ENCODE measurements around the gene ZNF98.

DNA sequence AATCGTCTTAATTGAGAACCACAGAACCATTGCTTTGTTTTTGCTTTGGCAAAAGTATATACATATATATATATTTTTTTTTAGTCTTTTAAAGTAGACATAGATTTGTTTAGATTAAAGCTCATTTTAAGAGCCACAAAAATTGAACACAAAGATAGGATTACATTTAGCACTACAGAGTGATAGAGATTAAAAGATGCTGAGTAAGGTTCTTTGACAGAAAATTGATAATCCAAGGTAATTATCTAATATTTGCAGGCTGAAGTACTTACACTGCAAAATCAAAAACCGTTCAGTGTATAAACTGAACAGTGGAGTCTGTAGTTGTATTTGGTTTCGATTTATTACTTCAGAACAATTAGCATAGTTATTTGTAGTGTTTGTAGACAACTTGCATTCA, 24.5 kb upstream of the ZNF98 start:
- TF ChIP-seq, protein P1, sequence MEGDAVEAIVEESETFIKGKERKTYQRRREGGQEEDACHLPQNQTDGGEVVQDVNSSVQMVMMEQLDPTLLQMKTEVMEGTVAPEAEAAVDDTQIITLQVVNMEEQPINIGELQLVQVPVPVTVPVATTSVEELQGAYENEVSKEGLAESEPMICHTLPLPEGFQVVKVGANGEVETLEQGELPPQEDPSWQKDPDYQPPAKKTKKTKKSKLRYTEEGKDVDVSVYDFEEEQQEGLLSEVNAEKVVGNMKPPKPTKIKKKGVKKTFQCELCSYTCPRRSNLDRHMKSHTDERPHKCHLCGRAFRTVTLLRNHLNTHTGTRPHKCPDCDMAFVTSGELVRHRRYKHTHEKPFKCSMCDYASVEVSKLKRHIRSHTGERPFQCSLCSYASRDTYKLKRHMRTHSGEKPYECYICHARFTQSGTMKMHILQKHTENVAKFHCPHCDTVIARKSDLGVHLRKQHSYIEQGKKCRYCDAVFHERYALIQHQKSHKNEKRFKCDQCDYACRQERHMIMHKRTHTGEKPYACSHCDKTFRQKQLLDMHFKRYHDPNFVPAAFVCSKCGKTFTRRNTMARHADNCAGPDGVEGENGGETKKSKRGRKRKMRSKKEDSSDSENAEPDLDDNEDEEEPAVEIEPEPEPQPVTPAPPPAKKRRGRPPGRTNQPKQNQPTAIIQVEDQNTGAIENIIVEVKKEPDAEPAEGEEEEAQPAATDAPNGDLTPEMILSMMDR (IDR thresholded peaks at IDR 0.05; ENCODE audit: insufficient read depth, low read length, poor library complexity, severe bottlenecking): no peak
- no peak for TF ChIP-seq EZH2phosphoT487 (conservative IDR thresholded peaks at IDR 0.05; ENCODE audit: low read length)

Data from SU-DHL-6 (cell line).